Measurements from ENCODE around the gene ACTA1.
"Not testable (repeated sequence)": the region's sequence is repeated elsewhere in the genome, so short reads cannot be mapped to it uniquely, and the experiment has no call there.

ACTA1 gene

DNA sequence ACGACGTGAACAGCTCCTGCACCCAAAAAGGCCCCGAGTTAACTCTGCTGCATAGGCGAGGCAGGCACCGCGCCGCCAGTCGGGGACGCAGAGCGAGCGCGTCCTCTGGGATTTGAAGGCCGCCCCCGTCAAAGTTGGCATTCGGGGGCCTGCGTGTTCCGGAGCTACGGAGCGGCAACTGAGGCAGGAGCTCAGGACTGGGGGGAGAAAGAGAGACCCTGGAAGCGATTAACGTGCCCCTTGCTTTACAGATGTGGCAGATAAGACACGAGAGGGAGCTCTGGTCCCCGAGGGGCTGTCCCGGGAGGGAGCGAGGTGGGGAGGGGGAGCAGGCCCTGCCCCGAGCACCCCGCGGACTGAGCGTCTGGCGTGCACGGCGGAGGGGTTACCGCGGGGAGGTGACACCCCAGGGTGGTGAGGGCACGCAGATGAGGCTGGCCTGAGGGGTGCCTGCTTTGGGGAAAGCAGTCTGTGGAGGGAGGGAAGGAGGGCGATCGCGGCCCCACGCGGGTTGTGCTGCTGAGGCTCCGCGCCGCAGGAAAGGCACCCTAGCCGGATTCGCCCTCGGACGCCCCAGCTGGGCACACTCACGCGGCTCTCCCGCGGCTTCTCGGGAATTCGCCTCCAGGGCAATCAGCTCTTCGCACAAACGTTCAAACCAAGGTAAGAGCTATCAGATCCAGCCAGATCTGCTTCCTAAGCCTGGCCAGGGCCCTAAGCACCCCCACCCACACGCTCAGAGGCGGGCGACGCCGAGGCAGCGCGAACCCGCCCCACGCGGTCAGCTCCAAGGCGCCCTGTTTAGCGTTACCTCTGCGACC is 26.5 kb downstream of the ACTA1 start:
- DNase-seq = no peak

DNA sequence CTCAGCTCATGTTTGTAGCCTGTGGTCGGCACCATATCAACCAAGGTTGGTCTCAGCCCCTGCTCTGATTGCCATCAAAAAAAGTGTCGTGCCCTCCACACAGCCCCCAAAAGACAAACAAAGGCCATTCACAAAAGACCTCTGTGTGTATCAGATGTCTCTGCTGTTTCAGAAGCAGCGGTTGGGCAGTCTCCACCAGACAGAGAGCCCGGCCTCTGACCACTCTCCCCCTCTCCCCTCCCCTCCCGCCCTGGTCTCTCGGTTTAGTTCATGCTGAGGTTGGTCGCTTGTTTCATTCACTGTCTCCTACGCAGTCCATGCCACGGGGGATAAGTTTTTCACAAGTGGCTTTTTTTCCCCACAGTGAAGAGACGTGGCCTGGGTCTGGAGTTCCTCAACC is 27.1 kb downstream of the ACTA1 start:
- no peak for DNase-seq

- no peak for DNase-seq
These were observed 30.3 kb downstream of the ACTA1 start for GRCh38 chr1:229403573-229403972.

DNA sequence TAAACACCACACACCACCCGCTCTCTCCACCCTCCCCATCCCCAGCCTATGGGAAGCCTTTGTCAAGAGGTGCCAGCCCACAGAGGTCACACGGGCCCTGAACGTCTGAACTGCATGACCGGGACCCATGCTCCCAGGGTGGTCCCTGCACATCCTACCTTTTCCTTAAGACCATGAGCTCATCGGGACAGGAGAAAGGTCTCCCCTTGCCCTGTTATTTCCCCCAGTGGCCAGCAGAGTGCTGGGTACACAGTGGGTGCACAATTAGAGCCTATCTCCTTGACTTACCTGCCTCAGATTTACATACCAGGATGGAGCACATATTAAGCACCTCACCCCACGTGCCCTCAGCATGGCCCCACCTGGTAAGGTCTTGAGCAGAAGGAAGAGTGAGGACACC is 30.9 kb downstream of the ACTA1 start:
- no peak for DNase-seq

GRCh38 chr1:229402329-229402728 is 31.6 kb downstream of the ACTA1 start:
- not testable (repeated sequence) for DNase-seq

GRCh38 chr1:229397762-229398161 is 36.1 kb downstream of the ACTA1 start:
- no peak for DNase-seq

DNA sequence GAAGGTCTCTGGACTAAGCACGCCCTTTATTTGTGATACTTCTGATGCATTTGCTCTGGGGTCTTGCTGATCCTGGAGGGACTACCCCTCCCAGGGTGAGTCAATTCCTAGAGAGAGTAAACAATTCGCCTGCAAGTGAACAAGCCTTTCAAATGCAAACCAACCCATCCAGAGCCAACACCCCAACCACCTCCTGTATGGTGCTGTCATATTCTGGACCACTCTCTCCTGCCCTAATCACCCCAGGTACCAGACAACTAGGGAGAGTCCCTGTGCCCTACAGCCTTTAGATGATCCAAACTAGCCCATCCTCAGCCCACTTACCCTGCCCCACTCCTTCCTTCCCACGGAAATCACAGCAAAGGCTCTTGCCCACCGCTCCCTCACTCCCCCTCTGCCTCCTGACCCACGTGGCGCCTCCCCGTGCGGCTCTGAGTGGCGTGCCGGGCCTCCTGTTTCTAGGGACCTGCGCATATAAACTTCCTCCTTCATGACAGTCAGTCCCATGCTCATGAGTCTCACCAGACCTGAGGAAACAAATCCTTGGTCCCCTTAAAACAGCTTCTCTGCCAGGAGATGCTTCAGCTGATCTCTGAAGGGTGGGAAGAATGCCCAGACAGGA is 37.2 kb downstream of the ACTA1 start:
- no peak for DNase-seq

DNA sequence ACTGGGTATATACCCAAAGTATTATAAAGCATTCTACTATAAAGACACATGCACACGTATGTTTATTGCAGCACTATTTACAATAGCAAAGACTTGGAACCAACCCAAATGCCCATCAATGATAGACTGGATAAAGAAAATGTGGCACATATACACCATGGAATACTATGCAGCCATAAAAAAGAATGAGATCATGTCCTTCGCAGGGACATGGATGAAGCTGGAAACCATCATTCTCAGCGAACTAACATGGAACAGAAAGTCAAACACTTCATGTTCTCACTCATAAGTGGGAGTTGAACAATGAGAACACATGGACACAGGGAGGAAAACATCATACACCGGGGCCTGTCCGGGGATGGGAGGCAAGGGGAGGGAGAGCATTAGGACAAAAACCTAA is 39.4 kb downstream of the ACTA1 start:
- not testable (repeated sequence) for DNase-seq

DNA sequence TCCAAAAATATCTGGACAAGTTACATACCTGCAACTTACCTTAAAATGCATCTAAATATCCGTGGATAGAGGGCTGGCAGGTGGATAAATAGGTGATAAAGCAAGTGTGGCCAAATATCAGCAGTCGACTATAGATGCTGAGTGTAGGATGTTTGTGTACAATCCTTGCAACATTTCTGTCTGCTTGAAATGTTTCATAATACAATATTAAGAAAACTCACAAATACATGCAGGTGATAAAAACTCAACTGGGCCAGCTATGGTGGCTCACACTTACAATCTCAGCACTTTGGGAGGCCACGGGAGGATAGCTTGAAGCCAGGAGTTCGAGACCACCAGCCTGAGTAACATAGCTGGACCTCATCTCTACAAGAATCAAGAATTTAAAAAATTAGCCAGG is 41.0 kb downstream of the ACTA1 start:
- DNase-seq = no peak

- DNase-seq = no peak
These were observed 43.8 kb downstream of the ACTA1 start for GRCh38 chr1:229390130-229390529.

DNA sequence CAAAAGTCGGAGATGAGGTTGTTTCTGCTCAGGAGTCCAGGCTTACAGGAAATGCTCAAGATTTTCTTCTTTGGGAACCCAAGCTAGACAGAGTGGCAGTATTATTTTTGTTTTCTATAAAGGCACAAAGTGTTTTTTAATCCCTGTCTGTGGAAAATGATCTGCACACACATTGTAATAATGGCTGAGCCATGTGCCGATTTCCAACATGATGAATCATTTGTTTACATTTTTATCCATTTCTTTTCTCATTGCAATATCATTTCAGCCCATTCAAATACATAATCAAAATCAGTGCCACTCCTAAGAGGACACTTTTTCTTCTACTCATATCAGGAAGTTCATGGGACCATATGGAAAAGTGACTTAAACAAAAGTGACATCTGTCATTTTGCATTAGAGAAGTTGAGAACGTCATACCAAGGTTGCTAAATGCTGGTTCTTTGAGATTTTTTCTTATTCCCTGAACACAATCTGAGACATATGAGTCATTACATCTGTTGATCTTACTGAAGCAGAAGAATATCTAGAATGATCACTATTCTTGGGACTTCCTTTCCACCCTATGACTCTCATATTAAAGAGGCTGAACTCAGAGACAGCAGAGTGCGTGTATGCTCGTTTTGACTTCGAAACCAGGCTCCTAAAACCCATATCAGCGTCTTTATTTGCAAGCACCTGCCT is 44.9 kb downstream of the ACTA1 start:
- DNase-seq = no peak

GRCh38 chr1:229385853-229386456 is 47.9 kb downstream of the ACTA1 start:
- DNase-seq = no peak

DNA sequence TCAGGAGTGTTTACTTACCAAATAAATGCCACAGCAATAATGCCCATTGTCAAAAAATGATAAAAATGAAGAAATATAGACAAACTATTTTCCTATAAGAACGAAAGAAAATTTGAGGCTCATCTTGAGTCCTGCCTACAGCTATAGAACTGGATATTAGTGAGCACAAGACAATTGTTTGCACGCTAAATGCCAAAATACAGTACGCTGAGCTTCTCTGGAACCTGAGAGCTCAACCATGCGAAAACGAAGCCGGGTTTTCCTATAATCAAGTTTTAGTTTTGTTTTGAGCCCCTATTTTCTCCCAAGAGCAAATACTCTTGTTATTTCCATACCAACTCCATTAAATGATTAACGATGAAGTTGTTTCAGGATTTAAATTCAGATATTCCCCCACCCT is 49.1 kb downstream of the ACTA1 start:
- no peak for DNase-seq

DNA sequence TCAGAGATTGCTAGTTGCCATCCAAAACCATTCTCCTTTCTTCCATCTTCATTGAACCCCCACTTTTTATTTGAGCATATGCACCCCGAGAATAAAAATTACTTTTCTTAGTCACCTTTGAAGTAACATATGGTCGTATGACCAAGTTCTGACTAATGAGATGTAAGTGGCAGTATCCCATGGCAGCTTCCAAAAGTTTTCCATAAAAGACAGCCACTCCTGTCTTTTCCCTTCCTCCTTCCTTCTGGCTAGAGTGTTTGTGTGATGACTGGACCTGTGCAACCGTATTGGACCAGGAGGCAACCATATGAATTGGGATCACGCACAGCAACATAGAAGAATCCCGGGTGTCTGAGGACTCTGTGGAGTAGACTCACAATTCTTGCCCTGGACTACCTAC is 49.9 kb downstream of the ACTA1 start:
- DNase-seq = no peak

DNA sequence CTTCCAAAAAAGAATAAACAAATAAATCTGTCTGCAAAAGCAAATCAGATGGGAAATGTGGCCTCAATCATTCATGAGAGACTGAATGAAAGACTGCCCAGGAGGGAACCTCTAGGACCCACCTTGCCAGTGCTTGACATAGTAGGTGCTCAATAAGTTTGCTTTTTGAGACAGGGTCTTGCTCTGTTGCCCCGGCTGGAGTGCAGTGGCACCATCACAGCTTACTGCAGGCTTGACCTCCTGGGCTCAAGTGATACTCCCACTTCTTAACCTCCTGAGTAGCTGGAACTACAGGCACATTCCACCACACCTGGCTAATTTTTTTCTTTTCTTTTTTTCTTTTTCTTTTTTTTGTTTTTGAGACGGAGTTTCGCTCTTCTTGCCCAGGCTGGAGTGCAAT is 50.7 kb downstream of the ACTA1 start:
- no peak for DNase-seq
